ENCODE results near the gene CTAG2. TPM values are rescaled to one million over a fixed set of nuclear protein-coding genes. Genes with fewer than 3 reads are reported as not detected.
"Not testable (repeated sequence)": the region's sequence is repeated elsewhere in the genome, so short reads cannot be mapped to it uniquely, and the experiment has no call there.

Gene CTAG2
- total and polyA plus RNA-seq, 10 of the 15 experiments (the other 5 are each of a cell fraction or from before 2014, with no cell fraction given): 0.73 TPM; not detected in 9

GRCh38 chrX:154690438-154690837 lies 37.1 kb upstream of the CTAG2 start:
- FAIRE-seq, POLR2A ChIA-PET: not testable (repeated sequence)

GRCh38 chrX:154672084-154672483 lies 18.7 kb upstream of the CTAG2 start:
- DNase-seq (ENCODE audit: low read depth, low spot score); BruUV-seq (replicated peaks); SMC1A ChIA-PET (ENCODE audit: uncharacterized antibody, unreplicated experiment); in situ Hi-C loops (cut with MboI); H3K27ac ChIP-seq (ENCODE audit: control insufficient read depth, insufficient read depth); H2AFZ ChIP-seq (ENCODE audit: control insufficient read depth, low read depth, low read length); H3K36me3 ChIP-seq (ENCODE audit: control insufficient read depth in 2 of 2, insufficient read depth in 2 of 2, low read length in 1 of 2); intact Hi-C loops (cut with micrococcal nuclease; ENCODE audit: unreplicated experiment); H3K4me3 ChIP-seq; H3K9ac ChIP-seq (ENCODE audit: control insufficient read depth, insufficient read depth, low read length); H3K4me2 ChIP-seq (ENCODE audit: control insufficient read depth, insufficient read depth); H3K9me3 ChIP-seq (replicated peaks; ENCODE audit: control insufficient read depth, insufficient read depth, low read length); H3K4me1 ChIP-seq (ENCODE audit: control insufficient read depth, insufficient read depth, low read length); FAIRE-seq; H4K20me1 ChIP-seq (ENCODE audit: control insufficient read depth, insufficient read depth); ATAC-seq; CTCF ChIA-PET; H3K79me2 ChIP-seq (ENCODE audit: control insufficient read depth, insufficient read depth, low read length); RAD21 ChIA-PET (ENCODE audit: unreplicated experiment); H3K27me3 ChIP-seq (replicated peaks in 1 of 2; ENCODE audit: control insufficient read depth in 2 of 2, insufficient read depth in 2 of 2, low read length in 1 of 2): not testable (repeated sequence)
- POLR2A ChIA-PET: interaction anchor here (0.7 kb wide), 1 partner anchor 239 kb away, joined by 5 read pairs; no protein-coding TSS in a partner anchor

More at GRCh38 chrX:154690438-154690837, 37.1 kb upstream of the CTAG2 start:
- H3K4me2 ChIP-seq (ENCODE audit: control insufficient read depth, insufficient read depth); H3K9ac ChIP-seq (ENCODE audit: control insufficient read depth, insufficient read depth, low read length); ATAC-seq; H3K4me3 ChIP-seq; H3K27me3 ChIP-seq (replicated peaks in 1 of 2; ENCODE audit: control insufficient read depth in 2 of 2, insufficient read depth in 2 of 2, low read length in 1 of 2); H3K4me1 ChIP-seq (ENCODE audit: control insufficient read depth, insufficient read depth, low read length); CTCF ChIA-PET; H4K20me1 ChIP-seq (ENCODE audit: control insufficient read depth, insufficient read depth); in situ Hi-C loops (cut with MboI); H2AFZ ChIP-seq (ENCODE audit: control insufficient read depth, low read depth, low read length); H3K79me2 ChIP-seq (ENCODE audit: control insufficient read depth, insufficient read depth, low read length); RAD21 ChIA-PET (ENCODE audit: unreplicated experiment); DNase-seq (ENCODE audit: low read depth, low spot score); intact Hi-C loops (cut with micrococcal nuclease; ENCODE audit: unreplicated experiment); H3K36me3 ChIP-seq (ENCODE audit: control insufficient read depth in 2 of 2, insufficient read depth in 2 of 2, low read length in 1 of 2); BruUV-seq (replicated peaks); H3K9me3 ChIP-seq (replicated peaks; ENCODE audit: control insufficient read depth, insufficient read depth, low read length); H3K27ac ChIP-seq (ENCODE audit: control insufficient read depth, insufficient read depth); SMC1A ChIA-PET (ENCODE audit: uncharacterized antibody, unreplicated experiment): not testable (repeated sequence)
- 38% methylated on average over 2 of the region's 2 CpGs for WGBS (ENCODE audit: insufficient coverage, insufficient replicate concordance, low lambda C conversion rate, missing lambda C conversion rate)

- H3K27me3 ChIP-seq (replicated peaks in 1 of 2; ENCODE audit: control insufficient read depth in 2 of 2, insufficient read depth in 2 of 2, low read length in 1 of 2); SMC1A ChIA-PET (ENCODE audit: uncharacterized antibody, unreplicated experiment); H3K4me3 ChIP-seq; BruUV-seq (replicated peaks); H3K9me3 ChIP-seq (replicated peaks; ENCODE audit: control insufficient read depth, insufficient read depth, low read length); RAD21 ChIA-PET (ENCODE audit: unreplicated experiment); POLR2A ChIA-PET; H3K27ac ChIP-seq (ENCODE audit: control insufficient read depth, insufficient read depth); in situ Hi-C loops (cut with MboI); H3K79me2 ChIP-seq (ENCODE audit: control insufficient read depth, insufficient read depth, low read length); intact Hi-C loops (cut with micrococcal nuclease; ENCODE audit: unreplicated experiment); H3K4me2 ChIP-seq (ENCODE audit: control insufficient read depth, insufficient read depth); ATAC-seq; H3K9ac ChIP-seq (ENCODE audit: control insufficient read depth, insufficient read depth, low read length); H3K4me1 ChIP-seq (ENCODE audit: control insufficient read depth, insufficient read depth, low read length); H3K36me3 ChIP-seq (ENCODE audit: control insufficient read depth in 2 of 2, insufficient read depth in 2 of 2, low read length in 1 of 2); H2AFZ ChIP-seq (ENCODE audit: control insufficient read depth, low read depth, low read length); CTCF ChIA-PET; H4K20me1 ChIP-seq (ENCODE audit: control insufficient read depth, insufficient read depth); FAIRE-seq; DNase-seq (ENCODE audit: low read depth, low spot score): not testable (repeated sequence)
- WGBS (ENCODE audit: insufficient coverage, insufficient replicate concordance, low lambda C conversion rate, missing lambda C conversion rate): 31% methylated on average over 8 of the region's 8 CpGs
Measured at GRCh38 chrX:154670848-154671247, 17.5 kb upstream of the CTAG2 start.
